Measurements from ENCODE around the gene LMOD2.

DNA sequence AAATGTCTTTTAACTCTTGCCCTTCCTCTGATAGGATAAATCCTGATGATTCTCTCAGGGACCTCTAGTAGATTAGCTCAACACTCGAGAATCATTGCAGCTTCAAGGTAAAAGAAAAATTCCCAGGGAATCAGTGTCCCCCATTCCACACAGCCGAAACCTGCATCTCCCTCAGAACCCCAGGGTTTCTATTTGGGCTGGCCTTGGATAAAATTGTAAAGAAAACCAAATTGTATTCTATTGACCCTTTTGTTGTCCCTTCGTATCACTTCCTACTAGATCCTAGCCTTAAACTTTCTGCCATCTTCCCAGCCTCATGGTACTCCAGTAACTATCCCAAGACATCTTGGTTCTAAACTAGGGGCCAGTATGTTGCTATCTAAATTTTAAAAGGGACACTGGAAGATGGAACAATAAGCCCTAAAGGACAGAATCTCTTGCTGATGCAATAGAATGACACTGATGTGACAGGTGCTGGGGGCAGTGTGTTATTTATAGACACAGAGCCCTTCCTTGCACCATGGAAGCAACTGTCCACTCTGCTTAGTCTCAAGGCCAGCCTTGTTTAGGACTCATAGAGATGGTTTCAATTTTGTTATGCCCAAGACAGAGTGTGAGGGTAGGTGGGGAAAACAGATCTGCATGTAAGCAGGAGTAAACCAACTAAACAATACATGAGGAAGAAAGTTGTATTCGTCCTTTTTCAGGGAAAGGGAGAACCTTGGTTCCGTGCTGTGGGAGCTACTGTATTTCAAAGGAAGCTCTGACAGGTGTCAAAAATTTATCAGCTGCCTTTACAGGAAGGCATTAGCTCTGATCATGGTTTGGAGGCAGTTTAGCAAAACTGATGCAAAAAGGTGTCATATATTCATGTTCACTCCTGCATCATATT is 46.4 kb upstream of the LMOD2 start:
- TF ChIP-seq, protein P1, sequence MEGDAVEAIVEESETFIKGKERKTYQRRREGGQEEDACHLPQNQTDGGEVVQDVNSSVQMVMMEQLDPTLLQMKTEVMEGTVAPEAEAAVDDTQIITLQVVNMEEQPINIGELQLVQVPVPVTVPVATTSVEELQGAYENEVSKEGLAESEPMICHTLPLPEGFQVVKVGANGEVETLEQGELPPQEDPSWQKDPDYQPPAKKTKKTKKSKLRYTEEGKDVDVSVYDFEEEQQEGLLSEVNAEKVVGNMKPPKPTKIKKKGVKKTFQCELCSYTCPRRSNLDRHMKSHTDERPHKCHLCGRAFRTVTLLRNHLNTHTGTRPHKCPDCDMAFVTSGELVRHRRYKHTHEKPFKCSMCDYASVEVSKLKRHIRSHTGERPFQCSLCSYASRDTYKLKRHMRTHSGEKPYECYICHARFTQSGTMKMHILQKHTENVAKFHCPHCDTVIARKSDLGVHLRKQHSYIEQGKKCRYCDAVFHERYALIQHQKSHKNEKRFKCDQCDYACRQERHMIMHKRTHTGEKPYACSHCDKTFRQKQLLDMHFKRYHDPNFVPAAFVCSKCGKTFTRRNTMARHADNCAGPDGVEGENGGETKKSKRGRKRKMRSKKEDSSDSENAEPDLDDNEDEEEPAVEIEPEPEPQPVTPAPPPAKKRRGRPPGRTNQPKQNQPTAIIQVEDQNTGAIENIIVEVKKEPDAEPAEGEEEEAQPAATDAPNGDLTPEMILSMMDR (IDR thresholded peaks at IDR 0.05; ENCODE audit: low read length): no peak
- TF ChIP-seq EZH2 (IDR thresholded peaks at IDR 0.05; ENCODE audit: borderline replicate concordance, low read length): no peak

Measured in OCI-LY1 (cell line).